Caco-2 (cell line): ENCODE measurements around the gene BATF2. TPM values are rescaled to one million over a fixed set of nuclear protein-coding genes. Genes with fewer than 3 reads are reported as not detected.

Experiments
- BruUV-seq: library from RNA; stranded (reverse); fragments of 400-500 nt; replicated peaks from 2 replicates; lab custom pipeline; 2021; lab: Mats Ljungman, UMichigan
- CTCF ChIA-PET: fragments of 300-600 bp; sonication (Branson Sonifier 250); formaldehyde crosslinking; loops from one replicate; lab custom pipeline; 2022; ENCODE audit warnings: antibody characterized with exemption; lab: Charles Lee
- POLR2A ChIA-PET: fragments of 300-600 bp; sonication (Branson Sonifier 250); formaldehyde crosslinking; loops from one replicate; lab custom pipeline; 2022; ENCODE audit warnings: antibody characterized with exemption; lab: Charles Lee
- DNase-seq, 2 experiments: peaks; one replicate each; pipeline versions ENCODE4 v3.0.0 to v3.0.0-alpha.2; 2020 to 2022
- H3K27me3 ChIP-seq: replicated peaks from 2 replicates; pipeline ENCODE4 v1.6.0; 2011; ENCODE audit warnings: low read length; ENCODE audit not compliant: control insufficient read depth, insufficient read depth
- H3K36me3 ChIP-seq: 2 replicates; pipeline ENCODE4 v1.5.1; 2011; ENCODE audit warnings: low read length; ENCODE audit not compliant: control insufficient read depth, insufficient read depth
- H3K4me1 ChIP-seq: fragments of 250-450 bp; sonication (Bioruptor Pico); 2 replicates; pipeline ENCODE4 v1.5.1; 2020; ENCODE audit warnings: mild to moderate bottlenecking
- H3K4me3 ChIP-seq: 2 replicates; pipeline ENCODE4 v1.5.1; 2011; ENCODE audit warnings: low read depth, mild to moderate bottlenecking, control low read depth, low read length
- H3K9me3 ChIP-seq: fragments of 250-450 bp; sonication (Bioruptor Pico); 2 replicates; pipeline ENCODE4 v1.5.1; 2020; ENCODE audit warnings: mild to moderate bottlenecking, moderate library complexity
- H3K27ac Mint-ChIP-seq: one replicate; pipeline ENCODE4 v1.8.0; 2022; ENCODE audit warnings: mixed read lengths; ENCODE audit not compliant: unreplicated experiment
- H3K27me3 Mint-ChIP-seq: one replicate; pipeline ENCODE4 v1.8.0; 2022; ENCODE audit warnings: mixed read lengths; ENCODE audit not compliant: insufficient read depth, unreplicated experiment
- H3K36me3 Mint-ChIP-seq: one replicate; pipeline ENCODE4 v1.8.0; 2022; ENCODE audit warnings: mild to moderate bottlenecking, mixed read lengths; ENCODE audit not compliant: insufficient read depth, unreplicated experiment
- H3K4me1 Mint-ChIP-seq: one replicate; pipeline ENCODE4 v1.8.0; 2022; ENCODE audit warnings: low read depth, mixed read lengths; ENCODE audit not compliant: unreplicated experiment
- H3K4me3 Mint-ChIP-seq: one replicate; pipeline ENCODE4 v1.8.0; 2022; ENCODE audit warnings: mild to moderate bottlenecking, moderate library complexity, mixed read lengths; ENCODE audit not compliant: unreplicated experiment
- H3K9me3 Mint-ChIP-seq: one replicate; pipeline ENCODE4 v1.8.0; 2022; ENCODE audit warnings: mixed read lengths; ENCODE audit not compliant: unreplicated experiment
- intact Hi-C: fragments of 100-400 bp; cut with micrococcal nuclease; formaldehyde crosslinking; loops from one replicate; pipeline ENCODE4 v1.10.0; 2022; ENCODE audit not compliant: unreplicated experiment
- total RNA-seq: library from RNA; stranded (reverse); gene quantifications from 2 replicates; pipeline ENCODE4 v1.2.3, GENCODE V29; 2022
- TF ChIP-seq, protein P1 (sequence below), 2 experiments: fragments of 200-600 bp in 1 of 2; IDR thresholded peaks; 1 replicate in 1 of 2; 2 replicates in 1 of 2; pipeline versions ENCODE4 v1.5.1 to v1.8.0; 2011 to 2022; ENCODE audit warnings: antibody characterized with exemption in 1 of 2, control low read depth in 1 of 2, inconsistent platforms in 1 of 2, low read depth in 1 of 2, low read length in 1 of 2, mild to moderate bottlenecking in 1 of 2, moderate library complexity in 1 of 2; ENCODE audit not compliant: insufficient read depth in 1 of 2, severe bottlenecking in 1 of 2, unreplicated experiment in 1 of 2

The BATF2 gene
- total RNA-seq, 1 experiment from 2014 or later: 0.79 TPM

DNA sequence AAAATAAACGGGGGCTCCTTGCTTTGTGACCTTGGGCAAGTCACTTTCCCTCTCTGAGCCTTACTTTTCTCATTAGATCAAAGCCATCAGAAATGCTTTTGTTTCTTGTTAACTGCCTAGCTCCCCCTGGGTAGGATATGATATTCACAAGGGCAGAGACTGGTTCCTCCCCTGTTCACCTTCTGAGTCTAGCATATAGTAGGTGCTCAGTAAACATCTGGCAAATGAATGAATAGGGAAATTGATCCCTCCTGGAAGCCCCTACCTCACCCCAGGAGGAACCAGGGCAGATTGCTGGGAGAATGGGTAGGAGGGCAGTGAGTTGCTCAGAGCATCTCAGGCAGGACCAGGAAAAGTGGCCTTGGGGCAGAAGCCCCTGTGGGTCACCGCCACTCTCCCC lies 37.7 kb upstream of the BATF2 start:
- no peak for DNase-seq
- H3K27ac Mint-ChIP-seq: no peak overlapping the region
- no peaks in the 10 kb centered on the region for H3K36me3 Mint-ChIP-seq
- TF ChIP-seq, protein P1, sequence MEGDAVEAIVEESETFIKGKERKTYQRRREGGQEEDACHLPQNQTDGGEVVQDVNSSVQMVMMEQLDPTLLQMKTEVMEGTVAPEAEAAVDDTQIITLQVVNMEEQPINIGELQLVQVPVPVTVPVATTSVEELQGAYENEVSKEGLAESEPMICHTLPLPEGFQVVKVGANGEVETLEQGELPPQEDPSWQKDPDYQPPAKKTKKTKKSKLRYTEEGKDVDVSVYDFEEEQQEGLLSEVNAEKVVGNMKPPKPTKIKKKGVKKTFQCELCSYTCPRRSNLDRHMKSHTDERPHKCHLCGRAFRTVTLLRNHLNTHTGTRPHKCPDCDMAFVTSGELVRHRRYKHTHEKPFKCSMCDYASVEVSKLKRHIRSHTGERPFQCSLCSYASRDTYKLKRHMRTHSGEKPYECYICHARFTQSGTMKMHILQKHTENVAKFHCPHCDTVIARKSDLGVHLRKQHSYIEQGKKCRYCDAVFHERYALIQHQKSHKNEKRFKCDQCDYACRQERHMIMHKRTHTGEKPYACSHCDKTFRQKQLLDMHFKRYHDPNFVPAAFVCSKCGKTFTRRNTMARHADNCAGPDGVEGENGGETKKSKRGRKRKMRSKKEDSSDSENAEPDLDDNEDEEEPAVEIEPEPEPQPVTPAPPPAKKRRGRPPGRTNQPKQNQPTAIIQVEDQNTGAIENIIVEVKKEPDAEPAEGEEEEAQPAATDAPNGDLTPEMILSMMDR (IDR thresholded peaks at IDR 0.05; ENCODE audit: insufficient read depth in 1 of 2, low read depth in 1 of 2, low read length in 1 of 2, severe bottlenecking in 1 of 2, unreplicated experiment in 1 of 2): no peak
- no peak overlapping the region for H3K4me3 Mint-ChIP-seq
- POLR2A ChIA-PET: no interaction called here
- no peaks in the 10 kb centered on the region for H3K4me1 Mint-ChIP-seq
- CTCF ChIA-PET: no interaction called here
- no peaks in the 10 kb centered on the region for H3K27me3 Mint-ChIP-seq
- Histone ChIP-seq H3K4me3 (no peak overlapping the region), H3K4me1 (no peaks in the 10 kb centered on the region), H3K36me3 (no peaks in the 10 kb centered on the region), H3K9me3 (no peaks in the 10 kb centered on the region), H3K27me3 (no peaks in the 10 kb centered on the region)
- intact Hi-C loops: no loop called here
- no TSS peak for BruUV-seq
- no peaks in the 10 kb centered on the region for H3K9me3 Mint-ChIP-seq

DNA sequence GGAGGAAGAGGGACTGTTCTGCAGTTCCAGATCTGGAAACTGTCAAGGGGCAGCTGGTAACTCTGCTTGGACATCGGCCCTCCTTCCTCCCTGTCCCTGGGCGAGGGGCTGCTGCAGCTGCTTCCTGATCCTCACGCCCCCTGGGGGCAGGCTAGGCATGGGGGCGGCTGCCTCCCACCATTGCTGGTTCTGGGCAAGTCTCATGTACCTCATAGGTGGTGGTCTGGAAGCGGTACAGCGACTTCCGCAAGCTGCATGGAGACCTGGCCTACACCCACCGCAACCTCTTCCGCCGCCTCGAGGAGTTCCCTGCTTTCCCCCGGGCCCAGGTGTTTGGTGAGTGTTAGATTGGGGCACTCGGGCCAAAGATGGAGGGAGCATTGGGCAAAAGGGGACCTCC lies 35.4 kb upstream of the BATF2 start:
- H3K9me3 Mint-ChIP-seq: no peaks in the 10 kb centered on the region
- BruUV-seq: no TSS peak
- ChIA-PET POLR2A (interaction anchor here (0.6 kb wide), 1 partner anchor 279 kb away, joined by 3 read pairs; no protein-coding TSS in a partner anchor), CTCF (interaction anchor here (0.6 kb wide), 1 partner anchor 1010 kb away, joined by 4 read pairs; no protein-coding TSS in a partner anchor)
- H3K4me3 Mint-ChIP-seq: no peak overlapping the region
- H3K36me3 Mint-ChIP-seq: no peaks in the 10 kb centered on the region
- TF ChIP-seq, protein P1 (IDR thresholded peaks at IDR 0.05; ENCODE audit: insufficient read depth in 1 of 2, low read depth in 1 of 2, low read length in 1 of 2, severe bottlenecking in 1 of 2, unreplicated experiment in 1 of 2): no peak
- H3K4me3 ChIP-seq: no peak overlapping the region
- H3K4me1 Mint-ChIP-seq: peaks cover 7% of the 10 kb centered on the region
- intact Hi-C loops: no loop called here
- no peaks in the 10 kb centered on the region for H3K27me3 Mint-ChIP-seq
- DNase-seq: no peak
- H3K27me3 ChIP-seq: no peaks in the 10 kb centered on the region
- H3K4me1 ChIP-seq: no peaks in the 10 kb centered on the region
- H3K9me3 ChIP-seq: no peaks in the 10 kb centered on the region
- no peaks in the 10 kb centered on the region for H3K36me3 ChIP-seq
- H3K27ac Mint-ChIP-seq: no peak overlapping the region

DNA sequence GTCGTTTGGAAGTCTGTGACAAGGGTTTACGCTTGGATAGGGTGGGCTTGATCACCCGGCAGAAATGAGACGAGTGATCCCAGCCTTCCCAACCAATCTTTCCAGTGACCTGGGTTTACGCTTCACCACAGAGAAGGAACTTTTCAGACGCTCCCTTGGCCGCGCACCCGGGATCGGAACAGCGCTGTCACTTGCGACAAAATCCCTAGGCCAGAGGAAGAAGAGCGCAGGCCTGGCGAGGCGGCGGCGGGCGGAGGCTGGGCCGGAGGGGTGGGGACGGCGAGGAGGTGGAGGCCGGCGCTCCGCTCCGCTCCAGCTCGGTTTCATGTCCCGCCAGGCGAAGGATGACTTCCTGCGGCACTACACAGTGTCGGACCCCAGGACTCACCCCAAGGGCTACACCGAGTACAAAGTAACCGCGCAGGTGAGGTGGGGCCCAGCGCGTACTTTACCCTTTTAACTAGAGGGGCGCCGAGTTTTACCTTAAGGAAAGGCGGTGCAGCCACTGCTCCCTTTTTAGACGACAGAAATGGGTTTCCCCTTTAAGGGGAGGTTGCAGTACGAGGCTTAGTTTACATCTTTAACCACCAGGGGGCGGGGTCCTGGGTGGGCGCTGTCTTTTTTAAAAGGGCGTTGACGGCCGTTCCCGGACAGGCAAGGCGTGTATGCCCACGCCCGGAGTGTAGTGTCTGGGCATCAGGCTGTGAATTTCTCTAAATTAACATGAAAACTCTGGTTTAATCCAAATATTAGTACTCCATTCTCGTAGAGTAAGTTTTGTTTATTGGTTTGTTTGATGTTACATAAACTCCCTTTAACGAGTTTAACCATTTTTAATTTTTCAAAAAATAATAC lies 30.7 kb upstream of the BATF2 start, which contains the start of gene SNX15:
TSS of gene SNX15 (plus strand) at position 227 of the 855 bp plus-strand sequence. CDS start at position 326, 99 bp downstream.
- POLR2A ChIA-PET: interaction anchor here (0.5 kb wide), 1 partner anchor 92 kb away, joined by 3 read pairs; no protein-coding TSS in a partner anchor
- H3K4me1 Mint-ChIP-seq: peaks cover 7% of the 10 kb centered on the region
- H3K36me3 Mint-ChIP-seq: no peaks in the 10 kb centered on the region
- peak; percentile 95 to 96 for DNase-seq
- TSS peak; percentile 84 for BruUV-seq
- H3K4me1 ChIP-seq: no peaks in the 10 kb centered on the region; the same call in 1 of the 2 replicates
- H3K9me3 ChIP-seq: no peaks in the 10 kb centered on the region
- TF ChIP-seq, protein P1 (IDR thresholded peaks at IDR 0.05; ENCODE audit: insufficient read depth in 1 of 2, low read depth in 1 of 2, low read length in 1 of 2, severe bottlenecking in 1 of 2, unreplicated experiment in 1 of 2): peak; percentile 83 to 88
- peak within 1 kb of the TSS; percentile 66 for H3K4me3 ChIP-seq
- intact Hi-C loops: loop anchor here (1.0 to 5.0 kb wide), 3 partner anchors 13 to 55 kb away; partner anchors contain the start of genes ARL2, CDCA5 and ZFPL1
- peak within 1 kb of the TSS; percentile 49 for H3K27ac Mint-ChIP-seq
- H3K4me3 Mint-ChIP-seq: peak within 1 kb of the TSS; percentile 63
- CTCF ChIA-PET: interaction anchor here (0.6 to 1.9 kb wide), 5 partner anchors 13 to 39 kb away, joined by 3 to 12 read pairs (median 4); partner anchors contain the start of genes ARL2 and SAC3D1
- H3K36me3 ChIP-seq: no peaks in the 10 kb centered on the region
- no peaks in the 10 kb centered on the region for H3K27me3 ChIP-seq
- no peaks in the 10 kb centered on the region for H3K27me3 Mint-ChIP-seq
- no peaks in the 10 kb centered on the region for H3K9me3 Mint-ChIP-seq
